HG03280 (cell line): ENCODE data around the gene TSPAN1.

Experiments
- ATAC-seq: cut with Tn5 transposase; IDR thresholded peaks from one replicate; pipeline ENCODE4 v1.9.1; 2021; ENCODE audit warnings: mild to moderate bottlenecking, moderate library complexity; ENCODE audit not compliant: unreplicated experiment

The TSPAN1 gene

DNA sequence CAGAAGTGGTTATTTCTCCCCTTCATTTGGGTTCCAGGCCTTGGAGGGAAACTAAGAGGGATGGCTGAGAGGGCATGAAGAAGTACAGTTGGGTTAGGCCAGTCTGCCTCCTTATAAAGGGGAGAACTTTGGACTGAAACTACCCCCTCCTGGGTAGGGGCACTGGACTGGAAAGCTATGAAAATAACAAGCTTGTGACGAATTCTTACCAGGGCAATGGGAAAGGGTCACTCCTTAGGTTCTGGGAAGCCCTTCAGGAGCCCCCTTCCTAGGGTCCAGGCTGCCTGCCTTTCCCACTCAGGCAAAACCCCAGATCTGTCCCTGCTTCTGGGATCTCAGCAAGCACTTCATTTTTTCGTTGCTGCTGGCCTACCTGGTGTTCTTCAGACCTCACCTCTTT is 11.2 kb downstream of the TSPAN1 start:
- no peak for ATAC-seq

DNA sequence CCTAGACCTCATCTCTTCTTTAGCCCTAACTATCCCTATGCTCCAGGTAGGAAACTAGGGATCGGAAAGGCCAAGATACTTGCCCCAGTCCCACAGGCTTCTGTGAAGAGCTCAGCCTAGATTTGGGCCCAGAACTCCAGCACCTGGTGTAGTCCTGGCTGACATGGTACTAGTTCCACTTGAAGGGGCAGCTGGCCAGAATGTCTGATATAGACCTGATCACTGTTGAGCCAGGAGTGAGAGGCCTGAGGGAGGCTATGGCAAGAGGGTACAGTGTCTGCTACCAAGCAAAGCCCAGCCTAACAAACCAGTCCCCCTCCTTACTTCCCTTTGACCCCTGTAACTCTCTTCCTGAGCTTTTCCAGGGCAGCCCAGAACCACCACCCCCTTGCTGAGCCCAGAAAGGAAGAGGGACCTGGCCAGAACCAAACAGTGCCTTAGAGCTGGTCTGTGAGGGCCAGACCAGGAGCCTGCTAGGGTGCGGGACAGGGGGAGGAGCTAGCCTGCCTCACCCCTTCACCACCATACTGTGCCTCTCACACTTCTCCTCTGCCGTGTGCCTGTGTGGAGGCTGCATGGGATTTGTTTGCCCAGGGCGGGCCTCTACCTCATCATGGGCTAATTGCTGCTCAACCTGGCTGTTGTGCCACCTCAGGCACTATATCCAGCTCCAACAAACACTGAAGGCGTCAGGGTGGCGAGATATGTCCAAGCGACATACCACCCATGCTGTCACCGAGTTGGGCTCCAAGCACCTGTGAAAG is 12.4 kb downstream of the TSPAN1 start:
- no peak for ATAC-seq

DNA sequence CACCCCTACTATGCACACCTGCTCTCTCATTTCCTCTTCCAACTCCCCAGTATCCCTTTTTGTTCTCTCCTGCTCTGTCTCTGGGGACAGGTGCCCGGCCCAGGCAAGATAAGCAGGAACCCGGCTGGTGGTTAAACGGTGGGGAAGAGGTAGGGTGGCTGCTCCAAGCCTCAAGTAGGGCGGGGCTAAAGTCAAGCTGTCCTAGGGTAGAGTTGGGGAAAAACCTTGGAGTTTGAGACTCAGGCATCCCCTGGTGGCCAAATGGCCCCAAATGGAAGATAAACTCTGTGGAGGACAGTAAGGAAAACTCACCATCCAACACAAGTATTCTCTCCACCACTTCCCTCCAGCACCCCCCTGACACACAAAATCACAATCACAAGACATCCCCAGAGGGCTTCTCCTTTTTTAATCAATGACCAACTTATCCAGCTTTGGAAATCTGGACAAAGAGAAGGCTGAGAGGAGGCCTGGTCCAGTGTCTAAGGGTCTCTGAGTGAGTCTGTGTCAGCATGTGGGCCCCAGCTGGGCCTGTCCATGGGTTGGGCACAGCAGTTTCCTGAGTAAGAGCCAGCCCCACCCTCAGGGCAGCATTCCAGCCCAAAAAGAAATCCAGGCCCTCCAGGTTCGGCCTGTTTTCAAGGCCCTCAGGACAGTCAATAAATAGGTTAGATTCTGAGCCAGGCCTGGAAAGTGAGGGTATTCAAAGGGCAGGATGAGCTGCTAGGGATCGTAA is 13.6 kb downstream of the TSPAN1 start:
- ATAC-seq: no peak

GRCh38 chr1:46190539-46190938 is 15.7 kb downstream of the TSPAN1 start:
- no peak for ATAC-seq

GRCh38 chr1:46191033-46191701 is 16.3 kb downstream of the TSPAN1 start:
- no peak for ATAC-seq

DNA sequence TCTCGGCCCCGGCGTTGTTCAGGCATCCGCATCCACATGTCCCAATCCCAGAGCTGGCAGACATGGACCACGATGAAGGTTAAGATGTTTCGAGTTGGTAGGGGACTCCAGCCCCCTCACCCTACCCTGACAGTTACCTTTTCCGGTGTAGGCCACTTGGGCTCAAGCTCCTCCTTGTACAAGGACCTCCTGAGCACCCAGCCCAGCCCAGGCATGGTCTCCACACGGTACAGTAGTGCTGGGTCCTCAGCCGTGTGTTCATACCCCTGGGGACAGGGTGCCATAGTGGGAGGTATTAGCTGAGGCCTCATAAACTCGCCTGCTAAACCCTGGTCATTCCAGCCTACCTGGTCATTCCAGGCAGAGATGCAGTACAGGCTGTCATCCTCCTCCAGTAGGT is 17.3 kb downstream of the TSPAN1 start:
- no peak for ATAC-seq

- no peak for ATAC-seq
Measured at GRCh38 chr1:46193285-46193684, 18.4 kb downstream of the TSPAN1 start.

DNA sequence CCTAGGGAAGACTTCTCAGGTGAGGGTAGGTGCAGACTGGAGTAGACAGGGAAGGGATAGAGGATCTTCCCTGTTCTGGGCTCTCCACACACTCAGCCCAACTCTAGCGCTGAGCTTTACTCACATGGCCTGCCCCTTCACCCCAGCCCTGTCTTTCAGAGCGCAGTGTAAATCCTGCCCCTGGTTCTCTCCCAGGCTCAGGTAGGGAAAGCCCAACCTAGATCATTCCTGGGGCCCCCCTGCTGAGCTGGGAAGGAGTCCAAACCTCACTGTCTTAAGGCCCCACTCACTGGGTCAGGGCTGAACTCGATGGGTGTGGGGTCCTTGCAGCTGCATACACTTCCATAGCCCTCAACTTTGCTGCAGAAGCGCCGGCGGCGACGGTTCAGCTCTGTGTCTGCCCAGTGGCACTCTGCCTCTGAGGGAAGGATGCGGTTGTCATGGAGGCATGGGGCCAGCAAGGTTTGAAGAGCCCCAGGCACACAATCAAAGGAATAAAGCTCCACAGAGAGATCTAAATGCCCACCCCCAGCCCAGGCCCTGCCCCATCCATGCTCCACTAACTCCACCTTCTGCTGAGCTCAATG is 19.2 kb downstream of the TSPAN1 start:
- no peak for ATAC-seq

- ATAC-seq: no peak
Measured at GRCh38 chr1:46194641-46195193, 19.8 kb downstream of the TSPAN1 start.

DNA sequence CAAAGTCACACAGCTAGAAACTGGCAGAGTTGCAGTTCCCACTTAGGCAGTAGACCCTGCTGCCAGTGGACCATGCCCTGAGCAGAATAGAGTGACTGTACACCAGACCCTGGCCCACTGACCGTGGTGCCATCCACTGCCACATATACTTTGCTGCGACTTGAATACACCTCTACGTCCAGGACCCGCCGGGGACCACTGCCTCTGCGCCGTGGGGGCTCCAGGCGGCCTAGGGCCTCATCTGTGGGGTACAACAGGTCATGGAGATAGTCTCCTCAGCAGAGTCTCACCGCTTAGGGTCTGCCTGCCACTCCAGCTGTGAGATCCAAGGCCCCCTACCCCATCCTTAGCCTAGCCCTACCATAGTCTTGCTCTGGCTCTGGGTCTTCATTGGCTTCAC is 21.7 kb downstream of the TSPAN1 start:
- ATAC-seq: no peak

DNA sequence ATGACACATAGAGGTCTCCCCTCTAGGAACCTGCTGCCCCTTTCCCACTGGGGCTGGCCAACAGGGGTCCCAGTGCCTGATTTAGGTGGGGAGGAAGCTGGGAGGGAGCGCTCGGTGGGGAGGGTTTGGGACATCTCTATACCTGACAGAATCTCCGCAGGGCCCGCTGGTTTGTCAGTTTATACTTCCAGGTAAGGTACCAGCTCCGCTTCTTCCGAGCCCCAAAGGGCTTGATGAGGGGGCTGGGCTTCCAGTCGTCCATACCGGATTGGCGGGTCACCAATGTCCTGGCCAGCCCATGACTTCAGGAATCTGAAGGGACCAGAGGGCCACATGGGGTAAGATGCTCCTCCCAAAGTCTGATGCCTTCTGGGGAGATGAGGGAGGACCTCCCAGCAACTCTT is 22.7 kb downstream of the TSPAN1 start:
- no peak for ATAC-seq

DNA sequence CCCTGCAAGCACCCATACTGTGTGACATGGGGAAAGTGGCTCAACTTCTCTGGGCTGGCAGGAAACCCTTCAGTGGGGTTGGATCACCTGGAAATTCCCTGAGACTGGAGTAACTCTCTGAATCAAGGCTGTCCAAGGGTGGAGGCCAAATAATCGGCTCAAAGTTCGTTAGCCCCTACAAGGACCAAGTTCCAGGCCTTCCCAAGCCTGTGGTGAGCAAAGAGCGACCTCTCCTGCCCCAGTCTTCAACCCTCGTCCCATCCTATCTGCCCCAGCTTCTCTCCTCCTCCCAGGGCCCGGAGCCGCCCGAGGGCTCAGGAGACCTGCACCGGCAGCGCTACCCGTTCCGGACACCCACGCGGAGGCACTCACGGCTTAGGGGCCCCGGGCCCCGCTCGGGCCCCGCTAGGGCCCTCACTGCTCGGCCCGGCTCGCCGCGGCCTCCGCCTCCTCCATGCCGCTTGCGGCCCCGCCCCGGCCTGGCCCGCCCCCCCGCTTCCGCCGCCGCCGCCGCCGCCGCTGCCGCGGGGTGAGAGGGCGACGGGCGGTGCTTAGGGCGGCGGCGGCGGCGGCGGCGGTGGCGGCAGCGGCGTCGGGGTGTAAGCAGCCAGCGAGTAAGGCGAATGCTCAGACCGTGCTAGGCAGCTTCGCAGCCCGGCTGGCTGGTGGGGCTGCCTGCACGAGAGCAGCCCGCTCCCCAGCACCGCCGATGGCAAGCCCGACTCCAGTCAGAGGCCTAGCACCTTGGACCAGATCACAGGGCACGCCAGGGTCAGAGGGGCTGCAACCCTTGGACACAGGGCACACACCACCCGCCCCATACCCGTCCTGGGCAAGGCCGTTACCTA is 23.3 kb downstream of the TSPAN1 start, which contains the start of gene POMGNT1:
TSS of gene POMGNT1 (minus strand) at position 471 of the 848 bp plus-strand sequence. CDS start 613 bp downstream, outside the sequence.
- peak; percentile 94 for ATAC-seq

DNA sequence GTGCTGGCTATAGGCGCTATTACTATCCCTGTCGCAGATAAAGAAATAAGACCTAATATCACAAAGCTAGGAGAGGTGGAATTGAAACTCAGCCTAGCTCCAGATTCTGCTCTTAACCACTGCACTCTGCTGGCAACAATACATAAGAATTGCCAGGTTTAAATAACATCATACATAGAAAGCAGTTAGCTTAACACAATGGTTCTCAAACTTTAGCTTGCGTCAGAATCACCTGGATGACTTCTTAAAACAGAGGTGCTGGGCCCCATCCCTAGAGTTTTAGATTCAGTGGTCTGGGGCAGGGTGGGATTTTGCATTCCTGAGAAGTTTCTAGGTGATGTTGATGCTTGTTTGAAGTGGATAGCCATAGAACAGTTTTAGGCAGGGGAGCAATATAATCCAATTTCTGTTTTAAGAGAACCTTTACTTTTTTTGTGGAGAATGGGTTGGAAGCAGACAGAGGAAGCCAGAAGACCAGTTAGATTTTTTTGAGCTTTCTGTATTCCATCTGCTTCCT is 24.4 kb downstream of the TSPAN1 start:
- no peak for ATAC-seq

DNA sequence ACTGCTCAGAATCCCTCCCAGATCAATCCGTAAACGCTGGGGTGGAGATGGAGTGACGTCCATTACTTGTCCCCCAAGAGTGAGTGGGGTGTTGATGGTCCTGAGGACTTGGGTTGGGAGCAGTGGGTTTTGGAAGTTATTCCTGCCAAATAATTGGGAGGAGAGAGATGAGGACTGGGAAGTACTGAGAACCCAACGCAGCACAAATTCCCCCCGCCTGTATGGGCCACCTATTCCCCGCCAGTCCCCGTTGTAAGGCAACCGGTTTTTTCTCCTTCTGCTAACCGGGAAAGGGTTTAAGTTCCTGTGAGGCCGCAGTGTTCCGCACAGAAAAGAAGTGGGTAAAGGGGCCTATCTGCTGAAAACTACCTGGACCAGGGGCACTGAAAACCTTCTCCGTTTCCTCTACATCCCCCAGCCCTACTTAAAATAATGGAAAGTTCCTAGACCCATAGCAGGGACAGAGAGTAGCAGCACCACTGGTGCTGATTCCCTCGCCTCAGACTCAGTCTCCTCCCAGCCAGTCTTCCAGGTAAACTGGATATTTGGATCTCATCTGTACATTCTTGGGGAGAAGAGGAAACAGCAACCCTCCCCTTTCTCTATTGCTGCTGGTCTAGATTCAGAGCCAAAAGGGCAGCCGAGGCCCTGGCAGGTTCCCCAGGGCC is 29.0 kb downstream of the TSPAN1 start:
- ATAC-seq: no peak

GRCh38 chr1:46204406-46204742 is 29.5 kb downstream of the TSPAN1 start:
- no peak for ATAC-seq

GRCh38 chr1:46205141-46205540 is 30.3 kb downstream of the TSPAN1 start:
- ATAC-seq: no peak

DNA sequence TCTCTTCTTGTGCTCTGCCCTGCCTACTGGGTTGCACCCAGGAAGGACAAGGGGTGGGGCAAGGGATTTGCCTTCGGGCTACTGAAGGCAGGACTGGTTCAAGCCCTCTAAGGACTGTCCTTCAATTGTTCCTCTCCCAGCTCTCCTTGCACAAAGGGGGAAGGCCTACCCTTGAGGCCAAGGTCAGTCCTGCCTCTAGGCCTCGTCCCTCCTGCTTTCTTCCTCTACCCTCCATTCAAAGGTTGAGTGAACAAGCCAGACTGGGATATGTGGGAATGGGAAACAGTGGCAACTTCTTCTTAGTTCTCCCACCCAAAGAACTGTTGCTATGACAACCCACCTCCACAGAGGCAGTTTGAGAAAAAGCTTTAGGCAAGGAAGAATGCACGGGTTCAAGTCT is 30.9 kb downstream of the TSPAN1 start:
- no peak for ATAC-seq

- ATAC-seq: no peak
Measured at GRCh38 chr1:46206399-46206798, 31.5 kb downstream of the TSPAN1 start.

DNA sequence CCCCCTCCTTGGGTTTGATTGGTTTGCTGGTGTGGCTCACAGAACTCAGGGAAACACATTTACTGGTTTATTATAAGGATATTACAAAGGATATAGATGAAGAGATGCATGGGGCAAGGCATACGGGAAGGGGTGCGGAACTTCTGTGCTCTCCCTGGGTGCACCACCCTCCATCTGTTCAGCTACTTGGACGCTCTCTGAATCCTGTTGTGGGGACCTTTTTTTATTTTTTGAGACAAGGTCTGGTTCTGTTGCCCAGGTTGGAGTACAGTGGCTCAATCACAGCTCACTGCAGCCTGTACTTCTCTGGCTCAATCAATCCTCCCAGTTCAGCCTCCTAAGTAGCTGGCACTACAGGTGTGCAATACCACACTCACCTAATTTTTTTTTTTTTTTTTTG is 35.7 kb downstream of the TSPAN1 start:
- ATAC-seq: no peak

- no peak for ATAC-seq
Measured at GRCh38 chr1:46211051-46211450, 36.2 kb downstream of the TSPAN1 start.
